Memory B cell (primary cell): ENCODE results near the gene SLC6A2.

Experiments
- ATAC-seq: fragments of 150-1000 bp; cut with Tn5 transposase; 2 replicates; pipeline ENCODE4 v1.10.0; 2021; ENCODE audit warnings: low read depth, mild to moderate bottlenecking, moderate library complexity
- DNase-seq, 2 donors: peaks; one replicate each; pipeline ENCODE4 v3.0.0; 2022; ENCODE audit warnings: low spot score in 2 of 2
- H3K27ac Mint-ChIP-seq: one replicate; pipeline ENCODE4 v1.8.0; 2022; ENCODE audit warnings: mild to moderate bottlenecking, moderate library complexity, mixed read lengths
- H3K27me3 Mint-ChIP-seq: one replicate; pipeline ENCODE4 v1.8.0; 2022; ENCODE audit warnings: mixed read lengths
- H3K36me3 Mint-ChIP-seq: one replicate; pipeline ENCODE4 v1.8.0; 2022; ENCODE audit warnings: mild to moderate bottlenecking, mixed read lengths
- H3K4me1 Mint-ChIP-seq: one replicate; pipeline ENCODE4 v1.8.0; 2022; ENCODE audit warnings: mixed read lengths
- H3K4me3 Mint-ChIP-seq: one replicate; pipeline ENCODE4 v1.8.0; 2022; ENCODE audit warnings: mild to moderate bottlenecking, moderate library complexity, mixed read lengths
- H3K9me3 Mint-ChIP-seq: one replicate; pipeline ENCODE4 v1.8.0; 2022; ENCODE audit warnings: mixed read lengths

The SLC6A2 gene

DNA sequence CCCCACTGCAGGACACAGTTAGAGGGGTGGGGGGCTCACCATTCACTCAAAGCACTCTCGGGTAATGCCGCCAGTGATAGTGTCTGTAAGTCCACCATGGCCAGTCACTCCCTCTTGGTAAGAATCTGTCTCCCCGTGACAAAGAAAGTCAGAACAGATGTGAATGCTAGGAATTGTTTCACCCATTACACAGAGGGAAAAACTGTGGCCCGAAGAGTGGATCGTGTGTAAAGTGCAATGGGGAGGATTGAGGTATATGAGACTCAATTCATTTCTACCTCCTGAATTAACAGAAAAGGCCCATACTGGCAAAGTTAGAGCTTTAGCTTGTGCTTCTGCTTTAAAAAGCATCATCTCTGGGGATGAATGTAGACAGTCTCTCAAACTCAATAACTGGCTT, 17.5 kb upstream of the SLC6A2 start:
- H3K27ac Mint-ChIP-seq = no peak overlapping the region

DNA sequence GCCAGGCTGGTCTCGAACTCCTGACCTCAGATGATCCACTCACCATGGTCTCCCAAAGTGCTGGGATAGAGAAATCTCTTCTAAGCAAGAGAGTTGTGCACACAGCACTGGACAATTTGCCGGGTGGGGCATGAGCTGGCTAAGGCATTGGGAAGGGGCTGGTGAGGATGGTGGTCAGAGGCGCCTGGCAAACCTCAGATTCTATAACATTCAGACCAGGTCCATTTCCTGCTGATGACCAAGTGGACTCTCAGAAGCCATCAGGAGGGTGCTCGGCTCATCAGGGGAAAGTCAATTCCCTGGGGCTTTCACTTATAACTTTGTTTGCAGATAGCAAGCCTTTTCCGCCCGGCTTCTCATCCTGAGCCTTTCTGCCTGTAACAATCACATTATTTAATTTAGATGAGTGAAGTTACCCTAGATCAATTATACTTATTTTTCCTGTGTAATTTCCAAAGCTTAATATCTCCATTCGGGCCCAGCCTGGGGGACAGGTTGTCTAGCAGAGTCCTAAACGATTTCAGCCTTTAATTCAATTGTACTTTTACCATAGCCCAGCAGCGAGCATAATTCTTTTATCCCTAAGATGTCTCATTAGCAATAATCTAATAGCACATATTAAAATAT, 15.0 kb upstream of the SLC6A2 start:
- Mint-ChIP-seq H3K36me3 (no peaks in the 10 kb centered on the region), H3K4me1 (no peaks in the 10 kb centered on the region), H3K9me3 (no peaks in the 10 kb centered on the region), H3K27me3 (peaks cover 13% of the 10 kb centered on the region), H3K4me3 (no peak overlapping the region), H3K27ac (no peak overlapping the region)
- DNase-seq (no peak), ATAC-seq (no peak)

More for the DNA sequence above, 17.5 kb upstream of the SLC6A2 start:
- Mint-ChIP-seq H3K27me3 (peaks cover 8% of the 10 kb centered on the region), H3K9me3 (no peaks in the 10 kb centered on the region), H3K4me3 (no peak overlapping the region), H3K36me3 (no peaks in the 10 kb centered on the region), H3K4me1 (no peaks in the 10 kb centered on the region)
- ATAC-seq (no peak), DNase-seq (no peak)

DNA sequence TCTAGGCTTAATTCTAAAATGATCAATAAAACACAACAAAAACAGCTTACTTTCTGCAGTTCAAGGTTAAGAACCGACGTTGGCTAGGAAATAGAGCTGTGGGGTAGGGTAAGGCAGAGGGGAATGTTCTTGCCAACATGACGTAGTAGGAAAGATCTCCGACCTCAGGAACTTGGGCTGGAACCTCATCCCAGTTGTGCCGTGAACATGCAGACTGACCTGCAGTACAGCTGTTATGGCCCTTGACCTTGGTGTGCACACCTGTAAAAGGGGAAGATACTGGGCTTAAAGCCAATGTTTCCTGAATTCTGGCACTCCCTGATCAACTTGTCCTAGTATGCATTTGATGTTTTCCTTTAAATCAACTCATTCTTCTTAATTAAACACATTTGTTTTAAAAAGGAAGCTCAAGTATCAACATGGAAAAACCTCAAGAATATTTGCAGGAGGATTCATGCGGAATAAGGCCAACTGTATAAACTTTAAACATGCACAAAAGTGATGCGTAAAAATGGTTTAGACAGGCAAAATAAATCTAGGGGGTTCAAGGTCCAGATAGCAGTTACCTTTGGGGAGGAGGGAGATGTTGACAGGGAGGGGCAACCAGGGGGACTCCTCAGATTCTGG, 14.2 kb upstream of the SLC6A2 start:
- ATAC-seq (no peak), DNase-seq (no peak)
- Mint-ChIP-seq H3K4me1 (no peaks in the 10 kb centered on the region), H3K4me3 (no peak overlapping the region), H3K9me3 (no peaks in the 10 kb centered on the region), H3K36me3 (no peaks in the 10 kb centered on the region), H3K27me3 (peaks cover 9% of the 10 kb centered on the region), H3K27ac (no peak overlapping the region)

DNA sequence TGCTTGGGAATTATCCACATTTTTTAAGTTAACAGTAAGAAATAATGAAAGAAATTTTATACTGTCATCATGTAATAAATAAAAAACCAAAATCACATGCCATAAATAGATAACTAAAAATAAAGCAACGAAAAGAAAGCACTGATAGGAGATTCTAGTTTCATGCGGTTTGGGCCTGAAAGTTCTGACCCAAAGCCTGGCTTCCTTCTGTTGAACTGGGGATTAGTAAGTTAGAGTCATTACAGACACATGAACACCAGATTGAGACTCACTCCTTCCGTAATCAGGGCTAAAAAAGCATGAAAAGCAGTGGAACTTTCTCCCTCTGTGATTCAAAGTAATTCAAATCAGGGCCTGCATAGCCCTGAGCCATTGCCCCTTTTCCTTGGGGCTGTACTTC, 13.2 kb upstream of the SLC6A2 start:
- no peak for ATAC-seq
- Mint-ChIP-seq H3K4me1 (no peaks in the 10 kb centered on the region), H3K4me3 (no peak overlapping the region), H3K9me3 (peaks cover 2% of the 10 kb centered on the region), H3K36me3 (no peaks in the 10 kb centered on the region), H3K27ac (no peak overlapping the region), H3K27me3 (peaks cover 11% of the 10 kb centered on the region)
- DNase-seq = no peak

DNA sequence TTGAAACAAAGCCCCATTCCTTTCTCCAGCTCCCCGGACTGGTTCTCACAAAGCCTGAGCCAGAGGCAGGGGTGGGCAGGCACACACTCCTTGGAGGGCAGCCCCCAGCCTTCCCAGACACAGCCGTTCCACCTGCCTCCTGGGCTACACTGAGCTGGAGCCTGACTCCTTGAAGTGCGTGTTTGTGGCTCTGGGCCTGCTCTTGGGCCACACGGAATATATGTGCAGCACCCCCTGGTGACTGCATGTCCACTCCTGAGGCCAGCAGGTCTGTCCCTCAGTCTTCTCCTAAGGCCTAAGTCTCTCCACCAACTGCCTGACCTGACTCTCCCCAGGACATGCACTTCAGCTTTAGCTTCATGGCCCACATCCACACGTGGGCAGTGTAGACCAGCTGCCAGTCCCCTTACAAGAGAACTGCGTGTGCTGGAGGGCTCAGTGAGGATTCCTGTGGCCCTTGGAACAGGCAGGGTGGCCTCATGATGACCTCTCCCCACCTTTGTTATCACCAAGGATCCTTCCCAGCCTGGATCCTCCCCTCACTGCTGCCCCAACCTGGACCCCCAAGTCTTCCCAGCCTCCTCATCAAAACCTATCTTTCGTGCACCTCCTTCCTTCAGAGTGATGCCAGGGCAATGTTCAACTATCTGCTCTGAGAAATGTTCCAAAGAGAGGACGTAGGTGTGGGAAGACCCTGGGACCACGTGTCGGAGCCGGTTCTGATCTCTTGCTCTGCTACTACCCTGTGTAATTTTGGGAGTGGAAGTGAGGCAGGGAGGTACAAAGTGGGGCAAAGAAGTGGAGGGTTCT, 12.4 kb upstream of the SLC6A2 start:
- no peak for DNase-seq
- peaks cover 2% of the 10 kb centered on the region for H3K9me3 Mint-ChIP-seq
- no peaks in the 10 kb centered on the region for H3K36me3 Mint-ChIP-seq
- H3K4me3 Mint-ChIP-seq = no peak overlapping the region
- H3K4me1 Mint-ChIP-seq = no peaks in the 10 kb centered on the region
- no peak for ATAC-seq
- no peak overlapping the region for H3K27ac Mint-ChIP-seq
- H3K27me3 Mint-ChIP-seq = peaks cover 11% of the 10 kb centered on the region

DNA sequence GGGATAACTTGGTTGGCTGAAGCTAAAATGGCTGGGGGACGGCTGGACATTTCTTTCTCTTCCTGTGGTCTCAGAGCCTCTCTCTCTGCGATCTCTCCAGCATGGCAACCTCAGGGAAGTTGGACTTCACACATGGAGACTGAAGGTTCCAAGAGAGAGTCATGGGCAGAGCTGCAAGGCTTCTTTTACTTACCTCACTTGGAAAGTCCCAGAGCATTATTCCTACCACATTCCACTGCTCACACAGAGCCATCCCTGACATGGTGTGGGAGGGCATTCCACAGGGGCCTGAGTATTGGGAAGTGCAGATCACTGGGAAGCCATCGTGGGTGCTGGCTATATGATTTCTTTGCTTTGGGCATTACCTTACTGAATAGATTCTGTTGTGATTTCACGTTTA, 9.8 kb upstream of the SLC6A2 start:
- ATAC-seq (no peak), DNase-seq (no peak)
- H3K27ac Mint-ChIP-seq = no peak overlapping the region
- H3K4me3 Mint-ChIP-seq = no peak overlapping the region
- peaks cover 2% of the 10 kb centered on the region for H3K9me3 Mint-ChIP-seq
- no peaks in the 10 kb centered on the region for H3K36me3 Mint-ChIP-seq
- no peaks in the 10 kb centered on the region for H3K4me1 Mint-ChIP-seq
- peaks cover 11% of the 10 kb centered on the region for H3K27me3 Mint-ChIP-seq

DNA sequence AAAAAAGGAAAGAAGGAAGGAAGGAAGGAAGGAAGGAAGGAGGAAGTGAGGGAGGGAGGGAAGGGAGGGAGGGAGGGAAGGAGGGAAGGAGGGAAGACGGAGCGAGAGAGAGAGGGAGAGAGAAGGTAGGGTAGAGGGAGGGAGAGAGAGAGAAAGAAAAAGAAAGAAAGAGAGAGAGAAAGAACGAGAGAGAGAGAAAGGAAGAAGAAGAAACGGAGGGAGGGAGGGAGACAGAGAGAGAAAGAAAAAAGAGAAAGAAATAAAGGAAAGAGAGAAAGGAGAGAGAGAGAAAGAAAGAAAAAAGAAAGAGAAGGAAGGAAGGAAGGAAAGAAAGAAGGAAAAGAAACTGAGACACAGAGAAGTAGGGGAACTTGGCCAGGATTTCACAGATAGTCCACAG, 8.4 kb upstream of the SLC6A2 start:
- Mint-ChIP-seq H3K9me3 (peaks cover 3% of the 10 kb centered on the region), H3K4me3 (no peak overlapping the region), H3K27me3 (peaks cover 14% of the 10 kb centered on the region), H3K36me3 (no peaks in the 10 kb centered on the region), H3K4me1 (no peaks in the 10 kb centered on the region), H3K27ac (no peak overlapping the region)
- ATAC-seq (no peak), DNase-seq (no peak)

DNA sequence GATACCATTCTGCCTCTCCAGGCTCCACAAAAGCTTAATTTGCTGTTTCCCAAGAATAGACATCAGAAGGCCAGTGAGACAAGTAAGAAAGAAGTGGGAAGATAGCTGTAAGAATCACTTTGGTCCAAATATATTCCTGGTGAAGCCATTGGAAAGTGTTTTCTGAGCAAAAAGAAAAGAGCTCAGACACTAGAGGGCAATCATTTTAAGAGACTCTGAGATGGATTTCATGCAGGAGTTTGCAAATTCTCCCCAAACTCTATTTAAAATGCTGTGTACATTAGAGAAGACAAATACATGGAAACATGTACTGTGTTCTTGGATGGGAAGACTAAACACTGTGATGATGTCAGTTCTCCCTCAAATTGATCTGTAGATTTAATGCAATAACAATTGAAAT, 8.0 kb upstream of the SLC6A2 start:
- no peak overlapping the region for H3K27ac Mint-ChIP-seq
- no peak for DNase-seq
- H3K27me3 Mint-ChIP-seq = peaks cover 14% of the 10 kb centered on the region
- no peak overlapping the region for H3K4me3 Mint-ChIP-seq
- H3K36me3 Mint-ChIP-seq = no peaks in the 10 kb centered on the region
- H3K9me3 Mint-ChIP-seq = peaks cover 3% of the 10 kb centered on the region
- ATAC-seq = no peak
- H3K4me1 Mint-ChIP-seq = no peaks in the 10 kb centered on the region

DNA sequence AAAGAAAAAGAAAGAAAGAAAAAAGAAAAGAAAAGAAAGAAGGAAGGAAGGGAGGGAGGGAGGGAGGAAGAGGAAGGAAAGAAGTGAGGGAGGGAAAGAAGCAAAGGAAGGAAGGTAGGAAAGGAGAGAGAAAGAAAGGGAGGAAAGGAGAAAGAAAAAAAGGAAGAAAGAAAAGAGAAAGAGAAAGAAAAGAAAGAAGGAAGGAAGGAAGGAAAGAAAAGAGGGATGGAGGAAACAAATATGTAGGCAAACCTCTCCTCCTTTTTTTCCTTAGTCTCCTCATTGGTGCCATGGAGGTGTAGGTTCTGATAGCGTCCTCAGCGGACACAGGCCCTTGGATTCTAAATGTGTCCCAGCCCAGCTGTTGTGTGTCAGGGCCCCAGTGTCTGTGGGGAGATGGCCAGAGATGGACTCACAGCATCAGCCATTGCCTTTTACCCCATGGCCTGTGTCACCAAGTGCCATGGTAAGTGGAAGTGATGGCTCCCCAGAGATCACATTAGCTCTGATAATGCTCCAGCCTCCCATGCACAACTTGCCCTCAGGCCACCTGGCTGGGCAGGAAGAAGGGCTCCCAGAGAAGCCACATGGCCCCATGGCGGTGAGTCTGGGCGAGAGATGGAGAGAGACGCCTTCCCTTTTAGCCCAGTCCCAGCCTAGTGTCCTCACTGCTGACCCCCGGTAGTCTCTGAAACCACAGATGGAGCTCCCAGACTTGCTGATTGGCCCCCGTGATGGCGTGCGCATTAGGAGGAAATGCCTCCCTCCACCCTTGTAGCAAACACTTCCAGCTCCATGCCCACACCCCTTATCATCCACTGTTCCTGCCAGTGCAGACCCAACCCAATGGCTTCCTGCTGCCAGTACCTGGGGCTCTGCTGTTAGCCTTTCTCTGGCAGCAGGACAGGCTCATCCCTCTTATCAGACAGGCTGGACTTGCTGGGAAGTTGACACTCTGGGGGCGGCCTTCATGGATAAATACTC, 3.7 kb upstream of the SLC6A2 start:
- Mint-ChIP-seq H3K4me3 (no peak overlapping the region), H3K4me1 (no peaks in the 10 kb centered on the region), H3K9me3 (peaks cover 2% of the 10 kb centered on the region), H3K27me3 (peaks cover 11% of the 10 kb centered on the region), H3K27ac (no peak overlapping the region), H3K36me3 (no peaks in the 10 kb centered on the region)
- no peak for ATAC-seq
- no peak for DNase-seq

DNA sequence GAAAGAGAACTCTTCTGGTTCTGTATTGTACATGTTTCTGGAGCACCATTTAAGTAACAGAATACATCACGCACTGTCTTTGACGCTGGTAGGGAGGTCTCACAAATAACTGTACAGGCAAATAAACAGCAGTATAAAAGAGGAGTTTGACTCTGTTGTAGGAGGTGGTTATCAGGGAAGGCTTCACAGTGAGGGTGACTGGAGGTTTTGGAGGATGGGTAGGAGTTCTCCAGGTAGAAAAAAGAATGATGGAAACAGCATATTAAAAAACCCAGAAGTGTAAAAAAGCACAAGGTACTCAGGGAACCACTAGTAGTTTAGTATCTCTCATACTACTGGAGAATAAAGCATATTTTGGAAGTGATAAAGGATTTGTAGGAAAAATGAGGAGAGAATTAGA, 2.7 kb upstream of the SLC6A2 start:
- H3K4me1 Mint-ChIP-seq = no peaks in the 10 kb centered on the region
- H3K27me3 Mint-ChIP-seq = peaks cover 10% of the 10 kb centered on the region
- no peak overlapping the region for H3K4me3 Mint-ChIP-seq
- H3K9me3 Mint-ChIP-seq = peaks cover 1% of the 10 kb centered on the region
- no peaks in the 10 kb centered on the region for H3K36me3 Mint-ChIP-seq
- no peak for DNase-seq
- H3K27ac Mint-ChIP-seq = no peak overlapping the region
- no peak for ATAC-seq

DNA sequence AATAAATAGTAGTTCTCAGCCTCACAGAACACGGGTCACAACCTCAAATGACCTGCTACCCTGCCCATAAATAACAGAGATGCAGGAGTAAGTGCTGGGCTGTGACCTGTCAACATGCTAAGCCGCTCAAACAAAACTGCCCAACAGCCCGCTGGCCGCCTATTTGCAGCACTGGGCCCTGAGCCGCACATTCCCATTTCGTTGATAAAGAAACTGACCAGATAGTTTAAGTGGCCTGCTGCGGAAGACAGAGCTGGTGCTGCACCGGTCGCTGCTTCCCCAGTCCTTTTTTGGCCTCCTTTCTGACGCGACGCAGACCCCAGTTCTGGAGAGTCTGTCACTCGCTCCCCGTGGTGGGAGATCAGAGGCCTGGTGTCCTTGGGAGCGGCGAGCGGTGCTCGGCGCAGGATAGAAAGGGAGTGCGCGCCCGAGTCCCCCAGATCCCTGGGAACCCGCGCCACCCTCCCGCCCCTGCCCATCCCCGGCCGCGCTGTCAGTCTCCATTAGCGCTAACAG, 349 bp upstream of the SLC6A2 start:
- Mint-ChIP-seq H3K36me3 (no peaks in the 10 kb centered on the region), H3K4me1 (no peaks in the 10 kb centered on the region), H3K9me3 (peaks cover 1% of the 10 kb centered on the region), H3K27ac (no peak overlapping the region), H3K4me3 (no peak overlapping the region), H3K27me3 (peaks cover 10% of the 10 kb centered on the region)
- DNase-seq (no peak), ATAC-seq (no peak)

DNA sequence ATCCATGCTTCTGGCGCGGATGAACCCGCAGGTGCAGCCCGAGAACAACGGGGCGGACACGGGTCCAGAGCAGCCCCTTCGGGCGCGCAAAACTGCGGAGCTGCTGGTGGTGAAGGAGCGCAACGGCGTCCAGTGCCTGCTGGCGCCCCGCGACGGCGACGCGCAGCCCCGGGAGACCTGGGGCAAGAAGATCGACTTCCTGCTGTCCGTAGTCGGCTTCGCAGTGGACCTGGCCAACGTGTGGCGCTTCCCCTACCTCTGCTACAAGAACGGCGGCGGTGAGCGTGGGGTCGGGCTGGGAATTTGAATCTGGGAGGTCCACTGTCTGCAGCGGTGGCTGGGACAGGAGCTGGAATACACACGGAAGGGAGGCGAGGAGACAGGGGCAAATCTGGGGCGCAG, 904 bp downstream of the SLC6A2 start:
- Mint-ChIP-seq H3K27ac (no peak overlapping the region), H3K4me1 (no peaks in the 10 kb centered on the region), H3K4me3 (no peak overlapping the region), H3K27me3 (peaks cover 4% of the 10 kb centered on the region), H3K9me3 (no peaks in the 10 kb centered on the region), H3K36me3 (no peaks in the 10 kb centered on the region)
- no peak for DNase-seq
- ATAC-seq = no peak

DNA sequence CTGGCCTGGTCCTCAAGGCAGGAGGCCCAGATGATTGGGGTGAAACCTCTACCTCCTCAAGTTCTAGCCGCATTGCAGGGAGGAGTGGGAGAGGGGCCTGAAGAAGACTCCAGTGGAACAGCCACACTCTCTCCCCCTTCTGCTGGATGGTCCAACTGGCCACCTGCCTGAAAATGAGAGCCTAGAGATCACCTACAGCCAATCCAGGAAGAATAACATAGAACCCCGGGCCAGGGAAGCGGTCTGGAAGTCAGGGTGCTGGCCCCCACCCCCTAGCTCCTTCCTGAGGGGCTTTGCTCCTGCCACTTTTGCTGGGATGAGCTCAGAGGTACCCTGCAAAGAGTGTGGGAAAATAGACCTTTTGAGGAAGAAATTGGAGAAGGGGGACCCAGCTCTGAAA, 1.8 kb downstream of the SLC6A2 start:
- Mint-ChIP-seq H3K4me3 (no peak overlapping the region), H3K4me1 (no peaks in the 10 kb centered on the region), H3K9me3 (no peaks in the 10 kb centered on the region), H3K27ac (no peak overlapping the region), H3K27me3 (peaks cover 4% of the 10 kb centered on the region), H3K36me3 (no peaks in the 10 kb centered on the region)
- DNase-seq = no peak
- no peak for ATAC-seq
